Posterior vena cava (tissue), 2 donors: ENCODE measurements around the gene CLEC4M. TPM values are rescaled to one million over a fixed set of nuclear protein-coding genes. Genes with fewer than 3 reads are reported as not detected.
"Not testable (repeated sequence)": the region's sequence is repeated elsewhere in the genome, so short reads cannot be mapped to it uniquely, and the experiment has no call there.

Source experiments
- DNase-seq: peaks from one replicate; pipeline ENCODE4 v3.0.0-alpha.2; 2020; ENCODE audit warnings: low spot score
- intact Hi-C, 2 donors: fragments of 100-400 bp; cut with DNase I; formaldehyde crosslinking; loops; one replicate each; pipeline versions ENCODE4 v1.14.1 to v1.14.2; 2022 to 2023
- total RNA-seq, 2 donors: library from RNA; stranded (reverse); fragmentation: NEBNext Ultra II Directional; extraction: Animal tissue kit (Norgen Biotek cat#: 25700); gene quantifications; one replicate each; pipeline ENCODE4 v1.2.1, GENCODE V29; 2021
- donor health status: DM: yes; HTN: yes; CAD: no.
- donor health status: DM: yes; HTN: yes; CAD: no.

The CLEC4M gene
- total RNA-seq, 2 donors from 2014 or later: 0.38 TPM; not detected in 1

- DNase-seq, intact Hi-C loops: not testable (repeated sequence)
Observed at GRCh38 chr19:7765043-7765442, 2.0 kb downstream of the CLEC4M start.

GRCh38 chr19:7766535-7766934 is 3.5 kb downstream of the CLEC4M start:
- no peak for DNase-seq
- intact Hi-C loops: no loop called here

- no peak for DNase-seq
- intact Hi-C loops: no loop called here
Observed at GRCh38 chr19:7767487-7767886, 4.4 kb downstream of the CLEC4M start.

GRCh38 chr19:7769171-7769570 is 6.1 kb downstream of the CLEC4M start:
- intact Hi-C loops: no loop called here
- DNase-seq: no peak

GRCh38 chr19:7771072-7771471 is 8.0 kb downstream of the CLEC4M start:
- DNase-seq: no peak
- intact Hi-C loops: no loop called here

- intact Hi-C loops: no loop called here
- no peak for DNase-seq
Observed at GRCh38 chr19:7772752-7773291, 9.8 kb downstream of the CLEC4M start.

GRCh38 chr19:7773841-7774240 is 10.8 kb downstream of the CLEC4M start:
- DNase-seq: no peak
- intact Hi-C loops: no loop called here

GRCh38 chr19:7775761-7776160 is 12.7 kb downstream of the CLEC4M start:
- no peak for DNase-seq
- intact Hi-C loops: no loop called here

- DNase-seq: no peak
- intact Hi-C loops: no loop called here
Observed at GRCh38 chr19:7778081-7778480, 15.0 kb downstream of the CLEC4M start.

GRCh38 chr19:7779631-7780486 is 16.8 kb downstream of the CLEC4M start:
- no peak for DNase-seq
- intact Hi-C loops: loop anchor here in 1 of 2 donors (1.0 kb wide), 1 partner anchor 36 kb away; no protein-coding TSS in a partner anchor

GRCh38 chr19:7781157-7781556 is 18.1 kb downstream of the CLEC4M start:
- intact Hi-C loops: no loop called here
- DNase-seq: no peak

GRCh38 chr19:7783991-7784423 is 21.0 kb downstream of the CLEC4M start:
- DNase-seq: no peak
- intact Hi-C loops: no loop called here

GRCh38 chr19:7784856-7785255 is 21.8 kb downstream of the CLEC4M start:
- intact Hi-C loops: no loop called here

GRCh38 chr19:7787141-7787540 is 24.1 kb downstream of the CLEC4M start:
- intact Hi-C loops: no loop called here
- DNase-seq: no peak

More at GRCh38 chr19:7784856-7785255, 21.8 kb downstream of the CLEC4M start:
- DNase-seq: no peak

- intact Hi-C loops: no loop called here
- no peak for DNase-seq
Observed at GRCh38 chr19:7787602-7788177, 24.6 kb downstream of the CLEC4M start.

GRCh38 chr19:7788178-7788932 is 25.3 kb downstream of the CLEC4M start:
- no peak for DNase-seq
- intact Hi-C loops: no loop called here

GRCh38 chr19:7788933-7789323 is 25.9 kb downstream of the CLEC4M start:
- no peak for DNase-seq
- intact Hi-C loops: no loop called here

GRCh38 chr19:7789447-7789846 is 26.4 kb downstream of the CLEC4M start:
- intact Hi-C loops: no loop called here
- DNase-seq: no peak

GRCh38 chr19:7790416-7790815 is 27.4 kb downstream of the CLEC4M start:
- DNase-seq: no peak
- intact Hi-C loops: no loop called here

GRCh38 chr19:7792281-7792680 is 29.2 kb downstream of the CLEC4M start:
- no peak for DNase-seq
- intact Hi-C loops: no loop called here
